Parathyroid adenoma (tissue), 2 donors: Measurements from ENCODE around the gene CIDEC.
"Not testable (repeated sequence)": the region's sequence is repeated elsewhere in the genome, so short reads cannot be mapped to it uniquely, and the experiment has no call there.

ENCODE experiments used
- H2AFZ ChIP-seq: fragments of 300-600 bp; sonication (generic); one replicate; pipeline ENCODE4 v1.7.0; 2017; ENCODE audit warnings: antibody characterized with exemption, mild to moderate bottlenecking
- H3K27ac ChIP-seq: fragments of 300-600 bp; sonication (generic); one replicate; pipeline ENCODE4 v1.7.0; 2017
- H3K27me3 ChIP-seq: fragments of 300-600 bp; sonication (generic); one replicate; pipeline ENCODE4 v1.7.0; 2017; ENCODE audit warnings: low read length; ENCODE audit not compliant: control insufficient read depth, insufficient read depth
- H3K36me3 ChIP-seq: fragments of 300-600 bp; sonication (generic); one replicate; pipeline ENCODE4 v1.7.0; 2017; ENCODE audit warnings: low read length; ENCODE audit not compliant: control insufficient read depth, insufficient read depth
- H3K4me1 ChIP-seq: fragments of 300-600 bp; sonication (generic); one replicate; pipeline ENCODE4 v1.7.0; 2017; ENCODE audit warnings: control low read depth
- H3K4me2 ChIP-seq: fragments of 300-600 bp; sonication (generic); one replicate; pipeline ENCODE4 v1.7.0; 2017; ENCODE audit warnings: low read length
- H3K4me3 ChIP-seq: fragments of 300-600 bp; sonication (generic); one replicate; pipeline ENCODE4 v1.7.0; 2017; ENCODE audit warnings: low read depth, low read length
- H3K79me2 ChIP-seq: fragments of 300-600 bp; sonication (generic); one replicate; pipeline ENCODE4 v1.7.0; 2017; ENCODE audit warnings: control low read depth
- H3K9ac ChIP-seq: fragments of 300-600 bp; sonication (generic); one replicate; pipeline ENCODE4 v1.7.0; 2017; ENCODE audit warnings: mild to moderate bottlenecking
- H3K9me3 ChIP-seq: fragments of 300-600 bp; sonication (generic); one replicate; pipeline ENCODE4 v1.7.0; 2017; ENCODE audit warnings: low read length; ENCODE audit not compliant: control insufficient read depth
- TF ChIP-seq, protein P1 (sequence below): fragments of 300-600 bp; sonication (generic); IDR thresholded peaks from one replicate; pipeline ENCODE4 v1.7.0; 2017; ENCODE audit warnings: antibody characterized with exemption, mild to moderate bottlenecking
- donor health status: primary hyperparathyroidism.

The CIDEC gene

DNA sequence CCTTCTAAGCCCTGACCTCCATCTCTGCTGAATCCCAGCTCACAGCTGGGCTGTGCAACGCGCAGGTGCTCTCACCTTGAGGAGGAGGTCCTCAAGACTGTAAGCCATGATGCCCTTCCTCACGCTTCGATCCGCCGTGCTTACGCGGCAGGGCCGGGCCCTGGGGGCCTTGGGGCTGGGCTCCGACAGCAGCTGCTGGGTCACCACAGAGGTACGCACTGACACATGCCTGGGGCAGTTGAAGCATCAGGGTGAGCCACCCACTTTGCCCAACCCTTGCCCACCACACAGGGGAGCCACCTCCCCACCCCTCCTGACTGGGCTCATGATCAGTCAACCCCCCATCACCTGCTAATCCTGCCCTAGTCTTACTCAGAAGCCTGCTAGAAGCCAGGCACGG is 3.1 kb downstream of the CIDEC start:
- H3K36me3 ChIP-seq: no peaks in the 10 kb centered on the region
- H3K9ac ChIP-seq: no peak overlapping the region
- no peaks in the 10 kb centered on the region for H3K79me2 ChIP-seq
- H3K9me3 ChIP-seq: no peaks in the 10 kb centered on the region
- H3K4me3 ChIP-seq: no peak overlapping the region
- H3K27me3 ChIP-seq: no peaks in the 10 kb centered on the region
- H2AFZ ChIP-seq: no peak overlapping the region
- no peak overlapping the region for H3K4me2 ChIP-seq
- TF ChIP-seq, protein P1, sequence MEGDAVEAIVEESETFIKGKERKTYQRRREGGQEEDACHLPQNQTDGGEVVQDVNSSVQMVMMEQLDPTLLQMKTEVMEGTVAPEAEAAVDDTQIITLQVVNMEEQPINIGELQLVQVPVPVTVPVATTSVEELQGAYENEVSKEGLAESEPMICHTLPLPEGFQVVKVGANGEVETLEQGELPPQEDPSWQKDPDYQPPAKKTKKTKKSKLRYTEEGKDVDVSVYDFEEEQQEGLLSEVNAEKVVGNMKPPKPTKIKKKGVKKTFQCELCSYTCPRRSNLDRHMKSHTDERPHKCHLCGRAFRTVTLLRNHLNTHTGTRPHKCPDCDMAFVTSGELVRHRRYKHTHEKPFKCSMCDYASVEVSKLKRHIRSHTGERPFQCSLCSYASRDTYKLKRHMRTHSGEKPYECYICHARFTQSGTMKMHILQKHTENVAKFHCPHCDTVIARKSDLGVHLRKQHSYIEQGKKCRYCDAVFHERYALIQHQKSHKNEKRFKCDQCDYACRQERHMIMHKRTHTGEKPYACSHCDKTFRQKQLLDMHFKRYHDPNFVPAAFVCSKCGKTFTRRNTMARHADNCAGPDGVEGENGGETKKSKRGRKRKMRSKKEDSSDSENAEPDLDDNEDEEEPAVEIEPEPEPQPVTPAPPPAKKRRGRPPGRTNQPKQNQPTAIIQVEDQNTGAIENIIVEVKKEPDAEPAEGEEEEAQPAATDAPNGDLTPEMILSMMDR: no peak
- H3K27ac ChIP-seq: no peak overlapping the region
- no peaks in the 10 kb centered on the region for H3K4me1 ChIP-seq

- H3K36me3 ChIP-seq, H3K9ac ChIP-seq, H3K4me1 ChIP-seq, H3K27ac ChIP-seq, H2AFZ ChIP-seq, H3K4me2 ChIP-seq, H3K27me3 ChIP-seq, H3K79me2 ChIP-seq, H3K4me3 ChIP-seq, H3K9me3 ChIP-seq: not testable (repeated sequence)
These were observed 3.8 kb downstream of the CIDEC start for GRCh38 chr3:9876255-9876654.

DNA sequence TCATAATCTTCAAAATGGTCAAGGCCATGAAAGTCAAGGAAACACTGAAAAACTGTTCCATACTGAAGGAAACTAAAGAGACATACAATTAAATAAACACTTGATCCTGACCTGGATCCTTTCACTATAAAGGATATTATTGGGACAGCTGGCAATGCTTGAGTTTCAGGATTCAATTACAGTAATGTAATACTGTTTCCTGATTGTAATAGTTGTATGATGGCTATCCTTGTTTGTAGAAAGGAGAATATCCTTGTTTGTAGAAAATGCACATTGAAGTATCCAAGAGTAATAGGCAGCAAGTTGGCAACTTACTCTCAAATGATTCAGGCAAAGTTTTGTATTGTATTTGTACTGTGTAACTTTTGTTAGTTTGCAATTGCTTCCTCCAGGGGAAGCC is 4.6 kb downstream of the CIDEC start:
- TF ChIP-seq, protein P1: no peak

GRCh38 chr3:9872067-9872466 is 8.0 kb downstream of the CIDEC start:
- not testable (repeated sequence) for H3K36me3 ChIP-seq, H3K4me3 ChIP-seq, H3K27me3 ChIP-seq, H3K4me2 ChIP-seq, H3K9ac ChIP-seq, H3K27ac ChIP-seq, H2AFZ ChIP-seq, H3K9me3 ChIP-seq, H3K4me1 ChIP-seq, H3K79me2 ChIP-seq

More for the DNA sequence above, 4.6 kb downstream of the CIDEC start:
- Histone ChIP-seq H3K4me2 (no peak overlapping the region), H3K4me3 (no peak overlapping the region), H3K27me3 (no peaks in the 10 kb centered on the region), H3K9me3 (no peaks in the 10 kb centered on the region), H2AFZ (no peak overlapping the region), H3K27ac (no peak overlapping the region), H3K36me3 (no peaks in the 10 kb centered on the region), H3K4me1 (no peaks in the 10 kb centered on the region), H3K79me2 (no peaks in the 10 kb centered on the region), H3K9ac (no peak overlapping the region)

DNA sequence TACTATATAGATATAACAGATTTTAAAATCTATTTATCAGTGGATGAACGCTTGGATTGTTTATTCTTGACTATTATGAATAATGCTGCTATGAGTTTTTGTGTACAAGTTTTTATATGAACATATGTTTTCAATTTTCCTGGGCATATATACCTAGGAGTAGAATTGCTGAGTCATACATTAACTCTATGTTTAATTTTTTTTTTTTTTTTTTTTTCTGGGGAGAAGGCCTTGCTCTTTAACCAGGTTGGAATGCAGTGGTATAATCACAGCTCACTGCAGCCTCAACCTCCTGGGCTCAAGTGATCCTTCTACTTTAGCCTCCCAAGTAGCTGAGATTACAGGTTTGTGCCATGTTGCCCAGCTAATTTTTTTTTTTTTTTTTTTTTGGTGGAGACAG is 9.1 kb downstream of the CIDEC start:
- no peaks in the 10 kb centered on the region for H3K27me3 ChIP-seq
- no peaks in the 10 kb centered on the region for H3K79me2 ChIP-seq
- H3K9ac ChIP-seq: no peak overlapping the region
- H2AFZ ChIP-seq: no peak overlapping the region
- H3K4me2 ChIP-seq: no peak overlapping the region
- TF ChIP-seq, protein P1: no peak
- H3K4me3 ChIP-seq: no peak overlapping the region
- no peaks in the 10 kb centered on the region for H3K36me3 ChIP-seq
- no peaks in the 10 kb centered on the region for H3K9me3 ChIP-seq
- no peak overlapping the region for H3K27ac ChIP-seq
- no peaks in the 10 kb centered on the region for H3K4me1 ChIP-seq

- Histone ChIP-seq H3K4me2 (no peak overlapping the region), H3K36me3 (no peaks in the 10 kb centered on the region), H3K9ac (no peak overlapping the region), H3K4me3 (no peak overlapping the region), H3K4me1 (no peaks in the 10 kb centered on the region), H3K9me3 (no peaks in the 10 kb centered on the region), H3K27me3 (no peaks in the 10 kb centered on the region), H2AFZ (no peak overlapping the region), H3K79me2 (no peaks in the 10 kb centered on the region), H3K27ac (no peak overlapping the region)
- TF ChIP-seq, protein P1: no peak
These were observed 10.1 kb downstream of the CIDEC start for GRCh38 chr3:9869955-9870354.
